NCI-H1092 treated with DMSO at 0.1 percent for 48 hours (cell line): ENCODE results near the gene TSSK1B.
"Not testable (repeated sequence)": the region's sequence is repeated elsewhere in the genome, so short reads cannot be mapped to it uniquely, and the experiment has no call there.

ENCODE experiments used
- DNase-seq: peaks from one replicate; lab custom pipeline; 2025; lab: John Stamatoyannopoulos, UW

TSSK1B gene

DNA sequence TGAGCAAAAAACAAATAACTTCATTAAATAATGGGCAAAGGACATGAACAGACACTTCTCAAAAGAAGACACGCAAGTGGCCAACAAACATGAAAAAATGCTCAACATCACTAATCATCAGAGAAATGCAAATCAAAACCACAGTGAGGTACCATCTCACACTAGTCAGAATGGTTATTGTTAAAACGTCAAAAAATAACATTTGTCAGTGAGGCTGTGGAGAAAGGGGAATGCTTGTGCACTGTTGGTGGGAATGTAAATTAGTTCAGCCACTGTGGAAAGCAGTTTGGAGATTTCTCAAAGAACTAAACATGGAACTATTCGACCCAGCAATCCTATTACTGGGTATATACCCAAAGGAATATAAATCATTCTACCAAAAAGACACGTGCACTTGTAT lies 36.8 kb downstream of the TSSK1B start:
- not testable (repeated sequence) for DNase-seq

DNA sequence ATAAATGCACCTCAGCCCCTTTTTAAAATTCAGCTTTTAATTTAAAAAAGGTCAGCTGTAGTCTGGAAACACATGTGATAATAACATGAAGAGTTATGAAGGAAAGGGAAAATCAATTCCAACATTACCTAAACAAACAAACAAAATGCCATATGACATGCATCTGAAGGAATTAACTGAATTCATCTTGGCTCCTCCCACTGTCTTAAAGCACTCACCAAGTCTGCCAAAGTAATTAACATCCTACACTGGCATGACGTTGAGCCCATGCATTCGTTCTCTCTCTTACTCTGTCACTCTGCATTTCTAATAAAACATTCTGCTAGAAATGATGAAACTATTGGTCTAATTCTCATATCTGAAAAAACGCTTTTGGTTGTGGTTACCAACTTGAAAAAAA lies 37.7 kb downstream of the TSSK1B start:
- no peak for DNase-seq

DNA sequence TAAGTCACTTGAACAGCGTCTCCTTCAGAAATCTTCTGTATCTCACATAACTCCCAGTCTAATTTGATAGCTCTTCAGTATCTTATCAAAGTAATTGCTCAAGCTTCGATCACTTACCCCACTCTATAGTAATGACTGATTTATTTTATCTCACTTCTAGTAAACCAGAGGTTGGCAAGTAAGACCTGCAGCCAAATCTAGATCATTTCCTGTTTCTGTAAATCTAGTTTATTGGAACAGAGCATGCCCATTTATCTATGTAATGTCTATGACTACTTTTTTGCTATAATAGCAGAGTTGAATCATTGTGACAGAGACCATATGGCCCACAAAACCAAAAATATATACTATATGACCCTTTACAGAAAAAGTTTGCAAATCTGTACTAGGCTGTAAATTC lies 40.1 kb downstream of the TSSK1B start:
- no peak for DNase-seq

DNA sequence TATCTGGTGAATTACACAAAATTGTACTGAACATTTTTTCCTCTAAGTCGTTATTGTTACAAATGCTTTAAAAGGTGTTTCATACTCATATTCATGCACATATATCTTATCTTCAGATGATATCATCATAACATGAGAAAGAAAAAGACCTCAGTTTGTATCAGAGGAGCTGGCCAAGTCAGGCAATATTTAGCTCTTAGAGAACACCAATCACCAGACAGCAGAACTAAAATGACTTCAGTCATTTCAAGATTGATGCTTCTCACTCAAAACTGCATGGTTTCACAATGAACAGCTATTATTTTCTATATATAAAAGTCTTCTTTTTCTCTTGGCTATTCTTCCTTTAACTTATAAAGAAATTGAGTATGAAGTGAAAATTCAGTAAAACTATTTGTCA lies 44.6 kb downstream of the TSSK1B start:
- no peak for DNase-seq

DNA sequence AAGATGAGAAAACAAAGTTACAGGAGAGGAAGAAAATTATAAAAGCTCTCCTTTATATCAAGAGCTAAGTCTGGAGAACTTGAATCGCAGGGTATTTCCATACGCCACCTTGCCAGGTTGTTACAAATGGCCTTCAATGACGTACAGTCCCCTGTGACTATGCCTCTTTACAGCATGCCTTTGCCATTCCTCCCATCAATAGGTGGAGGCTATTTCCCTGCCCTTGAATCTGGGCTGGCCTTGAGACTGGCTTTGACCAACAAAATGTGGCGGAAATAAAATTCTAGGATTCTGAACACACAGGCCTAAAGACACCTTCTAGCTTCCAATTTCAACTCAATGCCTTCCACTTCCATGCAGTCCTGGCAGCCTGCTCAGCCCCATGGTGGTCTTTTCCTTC lies 45.7 kb downstream of the TSSK1B start:
- DNase-seq: no peak

DNA sequence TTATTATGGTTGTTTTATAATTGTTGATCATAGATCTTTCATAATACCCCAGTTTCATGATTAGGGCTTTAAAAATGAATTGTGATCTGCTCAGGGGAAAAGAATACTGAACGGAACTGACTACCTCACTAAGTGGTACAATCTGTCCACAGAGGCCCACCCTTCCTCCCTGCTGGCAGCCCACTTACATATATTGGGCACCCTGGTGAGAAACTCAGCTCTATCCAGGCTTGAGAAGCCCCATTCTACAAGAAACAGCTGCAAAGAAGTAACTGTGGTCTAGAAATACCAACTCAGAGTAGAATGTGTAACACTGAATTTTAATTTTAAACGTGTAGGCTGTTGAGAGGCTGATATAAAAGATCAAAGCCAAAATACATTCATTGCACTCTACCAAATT lies 46.9 kb downstream of the TSSK1B start:
- DNase-seq: no peak

DNA sequence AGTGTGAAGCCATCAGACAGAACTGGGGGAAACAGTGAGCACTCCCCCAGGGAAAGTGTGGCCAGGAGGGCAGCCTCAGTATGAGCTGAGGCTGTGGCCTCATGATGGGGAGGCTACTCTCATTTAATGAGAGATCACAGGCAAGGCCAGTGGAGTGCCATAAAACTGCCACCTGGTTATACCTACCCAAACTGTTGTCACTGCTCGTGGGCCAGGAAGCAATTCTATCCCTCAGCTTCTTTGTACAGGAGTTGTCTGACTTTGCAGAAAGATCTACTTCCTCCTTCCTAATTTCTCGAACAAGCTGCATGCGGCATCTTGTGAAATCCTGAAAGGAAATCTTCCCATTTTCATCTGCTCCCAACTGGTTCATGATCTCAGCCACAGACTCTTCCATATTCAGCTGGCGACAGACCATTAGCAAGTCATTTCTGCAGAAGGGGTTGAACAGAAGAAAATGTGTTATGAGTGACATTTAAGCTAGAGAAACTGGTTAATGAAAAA lies 50.0 kb downstream of the TSSK1B start:
- no peak for DNase-seq

DNA sequence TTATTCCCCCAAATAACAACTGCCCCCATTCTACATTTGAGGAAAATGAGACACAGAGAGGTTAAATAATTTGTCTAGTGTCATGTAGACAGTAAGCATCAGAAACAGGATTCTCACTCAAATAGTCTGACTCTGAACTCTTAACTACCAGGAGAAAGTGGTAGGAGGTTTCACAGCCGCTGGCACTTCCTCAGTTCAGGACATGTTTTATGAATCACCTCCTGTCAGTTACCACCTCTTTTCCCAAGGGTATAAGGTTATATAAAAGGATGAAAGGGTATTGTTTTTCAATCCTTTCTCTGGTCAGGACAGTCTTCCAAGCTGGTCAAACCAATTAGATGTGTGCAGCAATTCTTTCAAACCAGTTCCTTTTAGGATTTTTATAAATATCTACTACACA lies 52.1 kb downstream of the TSSK1B start:
- DNase-seq: no peak
